ENCODE data around the gene OR7A5. TPM values are rescaled to one million over a fixed set of nuclear protein-coding genes. Genes with fewer than 3 reads are reported as not detected.
"Not testable (repeated sequence)": the region's sequence is repeated elsewhere in the genome, so short reads cannot be mapped to it uniquely, and the experiment has no call there.

Gene OR7A5
- total RNA-seq, 1 experiment from 2014 or later = 0.15 TPM

DNA sequence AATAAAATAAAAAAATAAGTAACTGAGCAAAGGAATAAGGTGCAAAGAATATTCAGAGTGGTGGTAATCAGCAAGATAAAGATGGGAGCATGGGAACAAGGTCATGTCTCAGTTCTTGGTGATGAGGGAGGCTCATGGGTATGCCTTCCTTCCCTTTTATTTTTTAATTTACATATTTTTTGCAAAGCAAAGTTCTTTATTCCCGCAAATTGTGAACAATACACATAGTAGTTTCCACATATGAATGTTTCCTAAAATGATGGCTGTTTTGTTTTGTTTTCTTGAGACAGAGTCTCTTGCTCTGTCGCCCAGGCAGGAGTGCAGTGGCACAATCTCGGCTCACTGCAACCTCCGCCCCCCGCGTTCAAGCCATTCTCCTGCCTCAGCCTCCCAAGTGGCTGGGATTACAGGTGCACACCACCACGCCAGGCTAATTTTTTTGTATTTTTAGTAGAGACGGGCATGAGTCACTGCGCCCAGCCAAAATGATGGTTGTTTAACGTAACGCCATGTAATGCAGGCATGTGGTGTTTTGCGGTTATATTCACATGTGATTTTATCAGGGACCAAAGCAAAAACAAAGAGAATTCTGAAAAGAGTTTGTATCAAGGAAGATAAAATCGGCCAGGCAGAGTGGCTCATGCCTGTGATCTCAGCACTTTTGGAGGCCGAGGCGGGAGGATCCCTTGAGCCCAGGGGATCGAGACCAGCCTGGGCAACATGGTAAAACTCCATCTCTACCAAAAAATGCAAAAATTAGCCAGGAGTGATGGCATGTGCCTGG, 52.2 kb downstream of the OR7A5 start:
- DNase-seq = no peak
- Histone ChIP-seq H3K27ac (ENCODE audit: low read length) (no peak overlapping the region), H3K27me3 (ENCODE audit: low read length) (no peaks in the 10 kb centered on the region), H2AFZ (ENCODE audit: low read length) (no peak overlapping the region), H3K9me3 (ENCODE audit: low read length) (no peaks in the 10 kb centered on the region), H4K20me1 (ENCODE audit: insufficient read depth, low read depth, low read length) (no peaks in the 10 kb centered on the region), H3K79me2 (ENCODE audit: low read length) (no peaks in the 10 kb centered on the region), H3K4me2 (ENCODE audit: low read depth, low read length, poor library complexity, severe bottlenecking) (no peak overlapping the region), H3K36me3 (ENCODE audit: insufficient read depth, low read length) (no peaks in the 10 kb centered on the region), H3K9me2 (replicated peaks; ENCODE audit: insufficient read depth, low read length) (no peaks in the 10 kb centered on the region), H3K4me1 (ENCODE audit: low read length) (peaks cover 3% of the 10 kb centered on the region), H3K9ac (ENCODE audit: low read length) (no peak overlapping the region), H3K4me3 (ENCODE audit: low read length) (no peak overlapping the region)

DNA sequence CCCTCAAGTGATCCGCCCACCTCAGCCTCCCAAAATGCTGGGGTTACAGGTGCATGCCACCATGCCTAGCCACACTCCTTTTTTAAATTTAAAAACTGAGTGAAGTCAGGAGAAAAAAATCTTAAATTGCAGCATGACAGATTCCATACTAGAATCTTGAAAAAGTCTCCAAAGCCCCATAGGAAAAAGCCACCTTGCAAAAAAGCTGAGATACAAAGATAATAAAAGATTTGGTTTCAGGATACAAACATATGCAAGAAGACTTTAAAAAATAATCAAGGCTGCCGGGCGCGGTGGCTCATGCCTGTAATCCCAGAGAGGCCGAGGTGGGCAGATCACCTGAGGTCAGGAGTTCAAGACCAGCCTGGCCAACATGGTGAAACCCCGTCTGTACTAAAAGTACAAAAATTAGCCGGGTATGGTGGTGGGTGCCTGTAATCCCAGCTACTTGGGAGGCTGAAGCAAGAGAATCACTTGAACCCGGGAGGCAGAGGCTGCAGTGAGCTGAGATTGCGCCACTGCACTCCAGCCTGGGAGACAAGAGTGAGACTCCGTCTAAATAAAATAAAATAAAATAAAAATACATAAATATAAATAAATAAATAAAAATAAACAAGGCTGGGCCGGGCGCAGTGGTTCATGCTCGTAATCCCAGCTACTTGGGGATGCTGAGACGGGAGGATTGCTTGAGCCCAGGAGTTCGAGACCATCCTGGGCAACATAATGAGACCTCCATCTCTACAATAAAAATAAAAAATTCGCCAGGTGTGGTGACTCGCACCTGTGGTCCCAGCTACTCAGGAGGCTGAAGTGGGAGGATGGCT, 53.1 kb downstream of the OR7A5 start:
- H3K27ac ChIP-seq (ENCODE audit: low read length); H3K4me1 ChIP-seq (ENCODE audit: low read length); H3K4me2 ChIP-seq (ENCODE audit: low read depth, low read length, poor library complexity, severe bottlenecking); H3K9me2 ChIP-seq (replicated peaks; ENCODE audit: insufficient read depth, low read length); H3K79me2 ChIP-seq (ENCODE audit: low read length); H2AFZ ChIP-seq (ENCODE audit: low read length); H3K9ac ChIP-seq (ENCODE audit: low read length); H3K4me3 ChIP-seq (ENCODE audit: low read length); H3K9me3 ChIP-seq (ENCODE audit: low read length); DNase-seq; H4K20me1 ChIP-seq (ENCODE audit: insufficient read depth, low read depth, low read length); H3K27me3 ChIP-seq (ENCODE audit: low read length); H3K36me3 ChIP-seq (ENCODE audit: insufficient read depth, low read length): not testable (repeated sequence)

DNA sequence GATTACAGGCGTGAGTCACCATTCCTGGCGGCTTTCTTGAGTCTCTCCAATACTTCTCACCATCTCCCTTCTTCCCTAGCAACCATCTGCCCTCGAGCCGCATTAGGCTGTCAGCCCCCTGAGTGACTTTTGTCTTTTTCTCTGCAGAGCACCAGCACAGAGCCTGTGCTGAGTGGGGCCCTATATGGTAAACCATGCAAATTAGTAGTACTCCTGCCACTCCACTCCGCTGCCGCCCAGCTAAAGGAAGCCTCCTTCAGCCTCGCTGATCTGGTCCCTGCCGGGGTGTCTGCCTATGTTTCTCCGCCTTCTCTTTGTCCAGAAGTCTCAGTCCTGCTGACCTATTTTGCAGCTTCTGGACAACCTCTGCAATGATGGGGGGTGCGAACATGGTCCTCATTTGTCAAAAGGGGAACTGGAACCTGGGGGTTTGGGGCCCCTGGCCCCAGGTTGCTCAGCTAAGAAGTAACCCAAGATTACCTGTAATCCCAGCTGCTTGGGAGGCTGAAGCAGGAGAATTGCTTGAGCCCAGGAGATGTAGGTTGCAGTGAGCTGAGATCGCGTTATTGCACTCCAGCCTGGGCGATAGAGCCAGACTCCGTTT, 54.3 kb downstream of the OR7A5 start:
- not testable (repeated sequence) for H3K79me2 ChIP-seq (ENCODE audit: low read length); H3K9me3 ChIP-seq (ENCODE audit: low read length); H4K20me1 ChIP-seq (ENCODE audit: insufficient read depth, low read depth, low read length); H3K27ac ChIP-seq (ENCODE audit: low read length); H3K9me2 ChIP-seq (replicated peaks; ENCODE audit: insufficient read depth, low read length); H3K4me1 ChIP-seq (ENCODE audit: low read length); H3K4me2 ChIP-seq (ENCODE audit: low read depth, low read length, poor library complexity, severe bottlenecking); H2AFZ ChIP-seq (ENCODE audit: low read length); H3K4me3 ChIP-seq (ENCODE audit: low read length); H3K27me3 ChIP-seq (ENCODE audit: low read length); DNase-seq; H3K9ac ChIP-seq (ENCODE audit: low read length); H3K36me3 ChIP-seq (ENCODE audit: insufficient read depth, low read length)

DNA sequence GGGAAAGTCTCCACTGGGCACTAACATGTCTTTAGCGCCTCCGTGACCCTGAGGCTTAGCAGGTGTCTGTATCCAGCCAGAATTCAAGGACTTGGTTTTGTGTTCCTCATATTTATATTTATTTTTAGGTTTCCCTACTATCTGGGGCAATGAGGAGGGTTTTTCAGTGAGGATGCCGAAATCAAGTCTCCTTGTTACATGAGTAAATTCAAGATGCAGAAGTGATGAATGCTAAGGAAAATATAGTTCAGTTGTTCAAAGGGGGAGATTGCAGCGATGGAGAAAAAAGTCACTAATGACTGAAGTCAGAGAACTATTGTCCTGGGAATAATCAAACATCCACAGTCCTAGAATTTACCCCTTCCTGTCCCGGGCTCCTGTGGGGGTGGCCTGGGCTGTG, 55.8 kb downstream of the OR7A5 start:
- H3K9me2 ChIP-seq (replicated peaks; ENCODE audit: insufficient read depth, low read length) = no peaks in the 10 kb centered on the region
- no peak overlapping the region for H3K4me3 ChIP-seq (ENCODE audit: low read length)
- H3K9me3 ChIP-seq (ENCODE audit: low read length) = no peaks in the 10 kb centered on the region
- H3K4me2 ChIP-seq (ENCODE audit: low read depth, low read length, poor library complexity, severe bottlenecking) = no peak overlapping the region
- H3K27me3 ChIP-seq (ENCODE audit: low read length) = no peaks in the 10 kb centered on the region
- no peak for DNase-seq
- H3K36me3 ChIP-seq (ENCODE audit: insufficient read depth, low read length) = no peaks in the 10 kb centered on the region
- H4K20me1 ChIP-seq (ENCODE audit: insufficient read depth, low read depth, low read length) = no peaks in the 10 kb centered on the region
- H3K4me1 ChIP-seq (ENCODE audit: low read length) = peaks cover 3% of the 10 kb centered on the region
- H2AFZ ChIP-seq (ENCODE audit: low read length) = no peak overlapping the region
- H3K27ac ChIP-seq (ENCODE audit: low read length) = no peak overlapping the region
- H3K9ac ChIP-seq (ENCODE audit: low read length) = no peak overlapping the region
- H3K79me2 ChIP-seq (ENCODE audit: low read length) = no peaks in the 10 kb centered on the region

DNA sequence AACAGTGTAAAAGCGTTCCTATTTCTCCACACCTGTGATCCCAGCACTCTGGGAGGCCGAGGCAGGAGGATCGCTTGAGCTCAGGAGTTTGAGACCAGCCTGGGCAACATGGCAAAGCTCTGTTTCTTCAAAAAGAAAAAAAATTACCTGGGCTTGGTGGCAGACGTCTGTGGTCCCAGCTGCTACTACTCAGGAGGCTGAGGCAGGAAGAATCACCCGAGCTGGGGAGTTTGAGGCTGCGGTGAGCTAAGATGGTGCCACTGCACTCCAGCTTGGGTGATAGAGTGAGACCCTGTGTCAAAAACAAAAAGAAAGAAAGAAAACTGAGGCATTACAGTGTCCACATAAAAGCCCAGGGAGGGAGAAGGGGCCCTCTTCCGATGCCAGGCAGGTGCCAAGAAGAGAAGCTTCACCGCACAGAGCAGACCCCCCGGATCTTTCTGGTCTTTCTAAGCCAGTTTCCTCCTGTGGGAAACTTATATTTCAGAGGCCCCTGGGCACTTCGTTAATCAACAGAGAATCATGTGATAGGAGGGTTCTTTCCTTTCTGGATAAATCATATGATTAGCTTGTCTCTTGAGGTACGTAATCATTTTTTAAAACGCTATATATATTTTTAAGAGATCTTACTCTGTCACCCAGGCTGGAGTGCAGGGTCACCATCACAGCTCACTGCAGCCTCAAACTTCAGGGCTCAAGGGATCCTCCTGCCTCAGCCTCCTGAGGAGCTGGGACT, 56.7 kb downstream of the OR7A5 start, which contains the start of gene ADGRE2:
Gene ADGRE2 (minus strand): TSS at position 451 of the 736 bp plus-strand sequence. CDS start 1,804 bp downstream, outside the sequence.
- not testable (repeated sequence) for H3K27ac ChIP-seq (ENCODE audit: low read length); H3K36me3 ChIP-seq (ENCODE audit: insufficient read depth, low read length); H3K27me3 ChIP-seq (ENCODE audit: low read length)

DNA sequence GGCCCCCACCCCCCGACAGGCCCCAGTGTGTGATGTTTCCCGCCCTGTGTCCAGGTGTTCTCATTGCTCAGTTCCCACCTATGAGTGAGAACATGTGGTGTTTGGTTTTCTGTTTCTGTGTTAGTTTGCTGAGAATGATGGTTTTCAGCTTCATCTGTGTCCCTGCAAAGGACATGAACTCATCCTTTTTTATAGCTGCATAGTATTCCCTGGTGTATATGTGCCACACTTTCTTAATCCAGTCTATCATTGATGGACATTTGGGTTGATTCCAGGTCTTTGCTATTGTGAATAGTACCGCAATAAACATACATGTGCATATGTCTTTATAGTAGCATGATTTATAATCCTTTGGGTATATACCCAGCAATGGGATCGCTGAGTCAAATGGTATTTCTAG, 57.3 kb downstream of the OR7A5 start:
- not testable (repeated sequence) for H2AFZ ChIP-seq (ENCODE audit: low read length); H3K4me3 ChIP-seq (ENCODE audit: low read length); H3K27me3 ChIP-seq (ENCODE audit: low read length); H3K36me3 ChIP-seq (ENCODE audit: insufficient read depth, low read length); H3K9me3 ChIP-seq (ENCODE audit: low read length); DNase-seq; H3K9me2 ChIP-seq (replicated peaks; ENCODE audit: insufficient read depth, low read length); H3K27ac ChIP-seq (ENCODE audit: low read length); H3K9ac ChIP-seq (ENCODE audit: low read length); H4K20me1 ChIP-seq (ENCODE audit: insufficient read depth, low read depth, low read length); H3K4me2 ChIP-seq (ENCODE audit: low read depth, low read length, poor library complexity, severe bottlenecking); H3K4me1 ChIP-seq (ENCODE audit: low read length); H3K79me2 ChIP-seq (ENCODE audit: low read length)

More for the DNA sequence above, 56.7 kb downstream of the OR7A5 start, which contains the start of gene ADGRE2:
- H3K9ac ChIP-seq (ENCODE audit: low read length); DNase-seq; H3K9me3 ChIP-seq (ENCODE audit: low read length); H3K9me2 ChIP-seq (replicated peaks; ENCODE audit: insufficient read depth, low read length); H3K4me3 ChIP-seq (ENCODE audit: low read length); H3K4me2 ChIP-seq (ENCODE audit: low read depth, low read length, poor library complexity, severe bottlenecking); H3K4me1 ChIP-seq (ENCODE audit: low read length); H2AFZ ChIP-seq (ENCODE audit: low read length); H3K79me2 ChIP-seq (ENCODE audit: low read length); H4K20me1 ChIP-seq (ENCODE audit: insufficient read depth, low read depth, low read length): not testable (repeated sequence)
